Stimulated activated CD4-positive, alpha-beta T cell treated with anti-CD3 and anti-CD28 coated beads, Interleukin-12 subunit alpha, Interleukin-12 subunit beta, amount 100 ng/mL, for 24 hours (primary cell): ENCODE results near the gene CYP4F3.
"Not testable (repeated sequence)": the region's sequence is repeated elsewhere in the genome, so short reads cannot be mapped to it uniquely, and the experiment has no call there.

Source experiments
- DNase-seq, 2 experiments: peaks; one replicate each; pipeline ENCODE4 v3.0.0-alpha.2; 2020; ENCODE audit warnings: low read depth in 2 of 2

Gene CYP4F3

DNA sequence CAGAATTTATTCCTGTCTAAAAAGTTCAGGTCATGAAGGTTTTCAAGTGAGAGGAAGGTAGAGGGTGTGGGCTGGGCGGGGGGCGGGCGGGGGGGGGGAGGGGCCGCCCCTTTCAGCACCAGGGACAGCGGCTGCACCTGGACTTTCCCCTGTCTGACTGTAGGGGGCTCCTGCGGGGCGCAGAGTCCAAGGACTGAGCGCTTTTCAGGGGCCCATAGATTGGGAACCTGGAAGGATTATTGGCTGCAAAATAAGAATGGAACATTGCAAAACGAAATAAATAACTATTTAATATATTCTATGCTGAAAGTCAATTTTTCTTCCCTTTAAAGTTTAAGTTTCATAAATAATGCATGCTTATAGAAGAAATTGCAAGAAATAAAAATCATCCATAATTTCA is 8.9 kb upstream of the CYP4F3 start:
- no peak for DNase-seq

DNA sequence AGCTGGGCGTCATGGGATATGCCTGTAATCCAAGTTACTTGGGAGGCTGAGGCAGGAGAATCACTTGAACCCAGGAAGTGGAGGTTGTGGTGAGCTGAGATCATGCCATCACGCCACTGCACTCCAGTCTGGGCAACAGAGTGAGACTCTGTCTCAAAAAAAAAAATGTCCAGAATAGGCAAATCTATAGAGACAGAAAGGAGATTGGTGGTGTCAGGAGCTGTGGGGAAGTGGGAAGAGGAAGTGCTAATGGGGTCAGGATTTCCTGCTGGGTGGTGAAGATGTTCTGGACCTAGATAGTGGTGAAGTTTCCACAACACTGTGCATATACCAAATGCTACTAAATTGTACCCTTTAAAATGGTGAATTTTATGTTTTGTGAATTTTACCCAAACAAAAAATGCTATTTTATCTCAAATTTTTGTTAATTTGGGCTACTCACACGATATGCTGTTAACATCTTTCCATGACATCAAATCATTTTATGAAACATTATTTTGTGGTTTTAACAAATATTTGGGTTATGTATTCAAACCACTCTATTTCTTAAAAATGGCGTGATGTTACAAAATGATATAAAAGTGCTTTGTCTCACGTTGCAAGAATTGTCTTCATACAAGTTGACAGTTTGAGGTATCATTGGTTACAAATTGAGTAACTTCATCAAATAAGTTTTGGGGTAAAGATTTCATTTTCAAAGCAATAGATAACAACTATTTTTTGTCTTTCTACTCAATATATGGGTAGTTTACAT is 7.4 kb upstream of the CYP4F3 start:
- DNase-seq, result no peak

DNA sequence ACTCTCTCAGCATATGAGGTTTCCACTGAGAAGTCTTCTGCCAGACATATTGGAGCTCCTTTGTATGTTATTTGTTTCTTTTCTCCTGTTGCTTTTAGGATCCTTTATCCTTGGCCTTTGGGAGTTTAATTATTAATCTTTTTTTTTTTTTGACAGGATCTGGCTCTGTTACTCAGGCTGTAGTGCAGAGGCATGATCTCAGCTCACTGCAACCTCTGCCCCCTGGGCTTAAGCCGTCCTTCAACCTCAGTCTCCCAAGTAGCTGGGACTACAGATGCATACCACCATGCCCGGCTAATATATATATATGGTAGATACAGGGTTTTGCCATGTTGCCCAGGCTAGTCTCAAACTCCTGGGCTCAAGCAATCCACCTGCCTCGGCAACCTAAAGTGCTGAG is 6.6 kb upstream of the CYP4F3 start:
- no peak for DNase-seq

DNA sequence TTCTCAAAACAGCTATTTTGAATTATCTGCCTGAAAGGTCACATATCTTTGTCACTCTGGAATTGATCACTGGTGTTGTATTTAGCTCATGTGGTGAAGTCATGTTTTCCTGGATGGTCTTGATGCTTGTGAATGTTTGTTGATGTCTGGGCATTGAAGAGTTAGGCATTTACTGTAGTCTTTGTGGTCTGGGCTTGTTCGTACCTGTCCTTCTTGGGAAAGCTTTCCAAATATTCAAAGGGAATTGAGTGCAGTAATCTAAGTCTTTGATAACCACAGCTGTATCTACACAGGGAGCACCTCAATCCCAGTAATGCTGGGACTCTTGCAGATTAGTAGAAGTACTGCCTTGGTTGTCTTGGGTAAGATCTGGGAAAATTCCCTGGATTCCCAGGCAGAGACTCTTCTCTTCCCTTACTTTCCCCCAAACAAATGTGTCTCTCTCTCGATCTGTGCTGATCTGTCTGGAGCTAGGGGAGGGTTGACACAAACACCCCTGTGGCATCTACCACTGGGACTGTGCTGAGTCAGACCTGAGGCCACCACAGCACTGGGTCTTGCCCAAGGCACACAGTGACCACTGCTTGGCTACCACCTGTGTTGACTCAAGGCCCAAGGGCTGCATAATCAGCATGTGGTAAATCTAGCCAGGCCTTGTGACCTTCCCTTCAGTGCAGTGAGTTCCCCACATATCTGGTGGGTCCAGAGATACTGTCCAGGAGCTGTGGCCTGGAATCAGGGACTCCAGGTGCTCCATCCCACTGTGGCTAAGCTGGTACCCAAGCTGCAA is 5.5 kb upstream of the CYP4F3 start:
- DNase-seq, result no peak

DNA sequence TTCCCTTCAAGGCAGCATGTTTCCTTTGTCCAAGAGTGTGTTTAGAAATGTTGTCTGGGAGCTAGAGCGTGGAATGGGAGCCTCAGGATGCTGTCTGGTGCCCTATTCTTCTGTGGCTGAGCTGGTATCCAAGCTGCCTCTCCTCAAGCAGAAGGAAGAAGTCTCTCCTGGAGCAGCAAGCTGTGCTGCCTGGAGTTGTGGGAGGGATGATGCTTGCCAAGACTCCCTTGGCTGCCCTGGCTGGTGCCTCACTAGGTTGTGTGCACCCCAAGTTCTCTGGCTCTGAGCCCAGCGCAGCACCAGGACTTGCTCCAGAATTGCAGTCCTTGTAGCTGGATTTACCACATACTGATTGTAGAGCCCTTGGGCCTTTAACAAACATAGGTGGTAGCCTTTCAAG is 4.7 kb upstream of the CYP4F3 start:
- no peak for DNase-seq

DNA sequence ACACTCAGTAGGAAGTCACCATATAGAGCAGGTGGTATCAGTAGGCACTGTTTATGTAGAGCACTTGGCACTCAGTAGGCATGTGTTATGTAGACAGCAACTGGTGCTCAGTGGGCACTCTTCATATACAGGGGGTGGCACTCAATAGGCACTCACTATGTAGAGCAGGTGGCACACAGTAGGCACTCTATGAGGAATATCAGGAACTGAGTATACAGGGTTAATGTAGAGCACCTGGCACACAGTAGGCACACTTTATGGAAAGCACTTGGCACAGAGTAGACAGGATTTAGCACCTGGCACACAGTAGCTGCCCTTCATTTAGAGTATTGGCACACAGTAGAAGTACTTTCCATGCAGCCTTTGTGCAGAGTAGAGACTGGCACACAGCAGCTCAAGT is 1.1 kb upstream of the CYP4F3 start:
- DNase-seq, result no peak

DNA sequence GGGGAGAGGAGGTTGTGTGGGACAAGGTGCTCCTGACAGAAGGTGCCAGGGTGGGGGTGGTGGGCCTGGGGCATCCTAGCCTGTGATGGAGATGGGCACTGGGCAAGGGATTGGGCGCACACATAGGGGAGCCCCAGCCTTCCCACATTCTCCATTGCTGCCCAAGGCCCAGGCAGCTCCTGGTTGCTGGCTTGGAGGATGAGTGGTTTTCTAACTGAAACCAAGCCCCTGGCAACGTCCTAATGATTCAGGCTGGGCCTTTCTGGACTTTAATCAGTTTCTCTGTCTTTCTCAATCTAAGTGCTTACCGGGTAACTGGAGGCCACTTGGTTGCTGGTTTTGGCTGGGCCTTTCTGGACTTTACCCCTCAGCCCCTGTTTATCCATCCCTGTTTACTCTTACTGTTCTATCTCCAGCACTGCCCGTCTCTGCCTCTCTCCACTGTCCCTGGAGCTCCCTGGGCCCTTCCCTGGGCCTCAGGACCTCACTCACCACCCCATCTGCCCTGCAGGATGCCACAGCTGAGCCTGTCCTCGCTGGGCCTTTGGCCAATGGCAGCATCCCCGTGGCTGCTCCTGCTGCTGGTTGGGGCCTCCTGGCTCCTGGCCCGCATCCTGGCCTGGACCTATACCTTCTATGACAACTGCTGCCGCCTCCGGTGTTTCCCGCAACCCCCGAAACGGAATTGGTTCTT is 354 bp downstream of the CYP4F3 start:
- no peak for DNase-seq

DNA sequence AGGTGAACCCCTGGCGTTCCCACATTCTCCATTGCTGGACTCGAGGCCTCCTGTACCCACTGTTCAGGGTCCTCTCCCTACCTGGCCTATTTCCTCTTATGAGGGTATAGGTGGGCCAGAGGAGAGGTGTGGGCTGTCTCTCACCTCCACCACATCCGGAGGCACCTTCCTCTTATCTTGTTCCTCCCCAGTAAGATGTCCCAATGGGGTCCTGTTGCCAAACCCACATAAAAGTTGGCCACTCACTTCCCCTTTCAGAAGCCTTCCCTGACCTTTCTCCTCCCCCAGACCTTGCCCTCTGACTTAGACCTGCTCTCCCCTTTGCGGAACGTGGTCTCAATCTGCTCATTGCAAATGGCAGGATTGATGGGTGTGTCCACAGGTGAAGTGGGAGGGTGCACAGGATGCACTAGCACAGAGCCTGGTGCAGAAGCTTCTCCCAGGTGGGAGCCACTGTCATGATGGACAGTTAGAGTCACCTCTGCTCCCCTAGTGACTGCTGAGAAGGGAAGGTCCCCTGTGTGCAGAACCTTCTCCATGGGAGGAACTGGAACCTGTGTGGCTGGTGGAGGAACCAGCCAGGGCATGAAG is 1.3 kb downstream of the CYP4F3 start:
- no peak for DNase-seq

DNA sequence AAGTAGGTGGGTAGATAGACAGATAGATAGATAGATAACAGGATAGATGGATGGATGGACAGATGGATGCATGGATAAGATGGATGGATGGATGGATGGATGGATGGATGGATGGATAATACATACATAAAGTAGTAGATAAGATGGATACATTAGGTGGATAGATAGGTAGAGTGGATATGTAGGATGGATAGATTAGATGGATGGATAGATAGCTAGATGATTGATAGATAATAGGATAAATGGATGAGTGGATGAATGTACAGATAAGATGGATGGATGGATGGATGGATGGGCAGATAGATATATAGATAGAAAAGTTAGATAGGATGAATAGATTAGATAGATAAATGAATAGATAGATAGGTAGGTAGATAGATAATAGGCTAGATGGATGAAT is 2.1 kb downstream of the CYP4F3 start:
- DNase-seq, result no peak

DNA sequence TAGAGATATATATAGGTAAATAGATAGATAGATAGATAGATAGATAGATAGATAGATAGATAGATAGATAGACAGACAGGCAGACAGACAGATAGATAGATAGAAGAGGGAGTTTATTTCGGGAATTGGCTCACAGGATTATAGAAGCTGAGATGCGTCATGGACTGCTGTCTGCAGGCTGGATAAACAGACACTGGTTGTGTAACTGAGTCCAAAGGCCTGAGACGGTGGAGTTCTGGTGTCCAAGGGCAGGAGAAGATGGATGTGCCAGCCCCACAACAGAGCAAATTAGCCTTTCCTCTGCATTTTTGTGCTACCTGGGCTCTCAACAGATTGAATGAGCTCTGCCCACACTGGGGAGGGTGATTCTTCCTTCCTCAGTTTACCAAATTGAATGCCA is 2.7 kb downstream of the CYP4F3 start:
- DNase-seq, result no peak

DNA sequence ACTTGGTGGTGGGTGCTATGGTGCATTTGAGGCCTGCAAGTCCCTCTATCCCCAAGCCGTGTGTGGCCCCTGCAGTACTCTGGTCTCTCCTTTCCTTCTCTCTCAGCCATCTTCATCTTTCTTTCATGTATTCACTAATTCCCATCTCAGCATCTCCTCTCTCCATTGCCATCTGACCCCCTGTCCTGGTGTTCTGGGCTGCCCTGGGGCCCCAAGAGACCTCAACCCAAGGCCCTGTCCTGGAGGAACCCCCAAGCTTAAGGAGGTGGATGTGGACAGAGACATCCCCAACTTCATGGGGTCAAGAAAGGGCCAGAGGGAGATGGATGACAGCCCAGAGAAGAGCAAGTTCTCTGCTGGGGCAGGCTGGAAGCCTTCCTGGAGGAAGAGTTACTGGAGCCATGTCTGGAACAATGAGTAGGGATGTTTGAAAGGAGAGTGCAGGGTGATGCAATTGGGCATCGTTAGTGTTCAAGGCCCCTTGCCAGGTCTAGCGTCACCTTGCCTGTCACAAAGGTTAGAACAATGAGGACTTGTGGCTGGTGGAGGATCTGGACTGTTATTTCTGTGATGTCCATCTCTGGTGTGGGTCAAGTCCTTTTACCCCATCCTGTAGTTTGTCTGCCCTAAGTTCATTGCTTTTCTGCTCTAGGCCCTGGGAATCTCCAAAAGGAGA is 3.5 kb downstream of the CYP4F3 start:
- DNase-seq, result no peak

DNA sequence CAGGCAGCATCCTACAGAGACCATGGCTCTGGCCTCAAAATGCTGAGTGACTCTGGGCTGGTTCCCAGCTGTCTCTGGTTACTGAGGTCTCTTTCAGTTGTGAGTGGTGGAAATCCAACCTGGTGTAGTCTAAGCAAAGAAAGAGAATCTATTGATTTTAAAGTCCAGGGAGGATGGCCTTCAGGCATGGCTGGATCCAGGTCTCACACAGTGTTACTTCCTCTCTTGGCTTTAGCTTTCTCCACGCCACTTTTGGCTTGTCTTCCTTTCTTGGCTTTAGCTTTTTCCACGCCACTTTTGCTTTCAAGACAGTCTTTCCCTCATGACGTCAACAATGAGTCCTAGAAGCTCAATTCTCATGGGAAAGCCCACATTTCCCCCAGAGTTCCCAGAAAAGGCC is 4.1 kb downstream of the CYP4F3 start:
- DNase-seq, result no peak

DNA sequence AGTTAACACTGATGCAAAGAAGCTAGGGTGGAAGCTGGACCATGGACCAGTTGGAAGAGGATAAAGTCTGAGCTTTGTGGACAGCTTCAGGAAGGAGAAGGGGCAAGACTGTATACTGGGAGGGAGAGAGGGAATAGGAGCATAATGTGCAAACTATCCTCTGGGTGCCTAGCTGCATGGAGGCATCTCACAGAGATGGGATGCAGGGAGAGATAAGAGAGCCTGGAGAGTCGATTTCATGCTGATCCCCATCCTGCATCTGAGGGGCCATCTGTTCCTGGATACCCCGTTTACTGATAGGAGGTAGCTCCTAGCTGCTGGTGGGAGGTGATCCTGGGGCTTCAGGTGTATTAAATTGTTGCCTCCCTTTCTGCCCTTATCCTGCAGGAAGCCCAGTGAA is 8.8 kb downstream of the CYP4F3 start:
- no peak for DNase-seq

DNA sequence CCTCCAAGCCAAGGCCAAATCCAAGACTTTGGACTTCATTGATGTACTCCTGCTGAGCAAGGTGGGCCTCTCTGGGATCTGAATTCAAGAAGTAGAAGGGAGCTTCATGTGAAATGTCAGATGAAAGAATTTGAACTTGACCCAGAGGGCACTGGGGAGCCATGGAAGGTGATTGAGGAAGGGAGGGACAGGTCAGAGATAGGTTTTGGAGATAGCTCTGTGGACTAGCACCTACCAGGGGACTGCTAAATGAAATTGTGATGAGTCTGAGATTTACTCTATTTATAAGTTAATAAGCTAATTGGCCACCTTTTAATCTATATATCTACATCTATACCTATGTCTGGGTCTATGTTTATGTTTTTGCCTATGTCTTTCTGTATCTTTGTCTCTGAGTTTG is 9.4 kb downstream of the CYP4F3 start:
- DNase-seq, result not testable (repeated sequence)

DNA sequence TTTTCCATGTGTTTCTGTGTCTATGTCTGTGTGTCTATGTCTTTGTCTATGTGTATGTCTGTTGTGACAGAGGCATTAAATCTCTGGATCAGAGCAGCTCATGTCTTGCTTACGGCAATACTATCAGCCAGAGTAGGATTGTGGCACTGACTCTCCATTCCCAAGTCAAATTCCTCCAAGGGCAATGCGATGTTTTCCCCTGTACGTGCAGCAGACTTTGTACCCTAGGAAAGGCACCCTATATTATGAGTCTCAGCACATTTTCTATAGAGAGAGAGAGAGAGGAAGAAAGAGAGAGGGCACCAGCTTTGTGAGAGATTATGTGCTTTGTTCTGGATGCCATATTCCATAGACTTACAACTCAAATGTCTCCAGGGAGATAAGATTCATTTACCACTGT is 11.1 kb downstream of the CYP4F3 start:
- DNase-seq, result no peak

DNA sequence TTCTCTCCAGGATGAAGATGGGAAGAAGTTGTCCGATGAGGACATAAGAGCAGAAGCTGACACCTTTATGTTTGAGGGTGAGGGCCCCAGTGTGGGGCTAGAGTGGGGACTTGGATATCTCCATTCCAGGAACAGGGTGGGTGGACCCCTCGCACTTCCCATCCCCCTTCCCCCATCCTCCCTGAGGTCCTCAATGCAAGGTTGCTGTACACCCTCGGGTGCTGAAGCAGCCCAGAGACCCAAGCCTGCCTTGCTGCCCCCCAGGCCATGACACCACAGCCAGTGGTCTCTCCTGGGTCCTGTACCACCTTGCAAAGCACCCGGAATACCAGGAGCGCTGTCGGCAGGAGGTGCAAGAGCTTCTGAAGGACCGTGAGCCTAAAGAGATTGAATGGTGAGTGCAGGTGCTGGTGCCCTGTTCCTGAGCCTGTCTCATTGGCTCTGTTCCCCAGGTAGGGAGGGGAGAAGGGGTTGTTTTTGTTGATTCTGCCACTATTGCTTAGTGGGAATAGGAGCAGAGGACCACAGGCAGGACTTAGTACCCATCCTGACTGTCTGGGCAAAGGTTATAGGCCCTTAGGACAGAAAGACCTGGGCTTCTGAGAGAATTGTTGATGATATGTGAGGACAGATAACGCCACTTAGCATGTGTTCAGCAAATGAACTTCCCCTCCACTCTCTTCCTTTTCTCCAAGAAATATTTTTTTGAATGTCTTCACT is 12.0 kb downstream of the CYP4F3 start:
- DNase-seq, result no peak

DNA sequence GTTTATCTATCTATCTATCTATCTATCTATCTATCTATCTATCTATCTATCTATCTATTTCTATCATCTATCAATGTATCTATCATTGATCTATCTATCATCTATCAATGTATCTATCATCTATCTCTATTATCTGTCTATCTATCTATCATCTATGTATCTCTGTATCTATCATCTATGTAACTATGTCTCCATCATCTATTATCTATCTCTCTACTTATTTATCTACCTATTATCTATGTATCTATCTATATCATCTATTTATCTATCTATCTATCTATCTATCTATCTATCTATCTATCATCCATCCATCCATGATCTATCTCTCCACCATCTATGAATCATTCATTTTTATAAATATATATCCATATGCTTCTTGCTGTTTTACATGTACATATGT is 15.8 kb downstream of the CYP4F3 start:
- DNase-seq, result no peak

DNA sequence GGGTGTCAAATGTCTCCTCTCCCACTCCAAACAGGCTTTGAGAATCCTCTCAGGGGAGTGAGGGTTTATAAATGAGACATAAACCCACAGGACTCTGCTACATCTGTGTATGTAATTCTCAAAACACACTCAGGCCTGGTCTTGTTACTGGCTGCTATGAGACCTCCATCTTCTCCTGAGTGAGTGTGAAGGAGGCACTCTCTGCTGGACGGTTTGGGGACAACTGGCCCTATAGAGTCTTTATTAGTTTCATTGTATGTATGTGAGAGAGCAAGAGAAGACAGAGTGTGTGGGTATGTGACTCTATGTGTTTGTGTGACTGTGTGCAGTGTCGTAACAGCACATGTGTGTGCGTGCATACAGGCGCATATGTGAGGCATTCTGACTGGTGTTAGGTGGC is 22.6 kb downstream of the CYP4F3 start:
- no peak for DNase-seq

DNA sequence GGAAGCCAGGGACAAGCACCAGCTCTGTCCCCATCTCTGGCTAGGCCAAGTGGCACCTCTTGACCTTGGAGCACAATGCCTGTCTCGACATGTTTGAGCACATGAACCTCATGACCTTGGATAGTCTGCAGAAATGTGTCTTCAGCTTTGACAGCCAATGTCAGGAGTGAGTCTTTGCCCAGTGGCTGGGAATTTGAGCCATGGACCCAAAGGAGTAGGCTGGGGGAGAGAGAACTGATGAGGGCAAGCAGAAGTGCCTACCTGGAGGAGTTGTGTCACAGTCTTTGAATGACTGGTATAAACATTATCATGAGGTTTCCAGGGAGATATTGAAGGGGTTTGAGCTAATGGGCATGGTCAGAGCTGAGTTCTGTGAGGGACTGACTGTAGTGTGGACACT is 25.5 kb downstream of the CYP4F3 start:
- DNase-seq, result no peak

DNA sequence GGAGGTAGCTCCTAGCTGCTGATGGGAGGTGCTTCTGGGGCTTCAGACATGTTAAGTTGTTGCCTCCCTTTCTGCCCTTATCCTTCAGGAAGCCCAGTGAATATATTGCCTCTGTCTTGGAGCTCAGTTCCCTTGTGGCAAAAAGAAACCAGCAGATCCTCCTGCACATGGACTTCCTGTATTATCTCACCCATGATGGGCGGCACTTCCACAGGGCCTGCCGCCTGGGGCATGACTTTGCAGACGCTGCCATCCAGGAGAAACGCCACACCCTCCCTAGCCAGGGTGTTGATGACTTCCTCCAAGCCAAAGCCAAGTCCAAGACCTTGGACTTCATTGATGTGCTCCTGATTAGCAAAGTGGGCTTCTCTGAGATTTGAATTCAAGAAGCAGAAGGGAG is 26.2 kb downstream of the CYP4F3 start:
- DNase-seq, result no peak

DNA sequence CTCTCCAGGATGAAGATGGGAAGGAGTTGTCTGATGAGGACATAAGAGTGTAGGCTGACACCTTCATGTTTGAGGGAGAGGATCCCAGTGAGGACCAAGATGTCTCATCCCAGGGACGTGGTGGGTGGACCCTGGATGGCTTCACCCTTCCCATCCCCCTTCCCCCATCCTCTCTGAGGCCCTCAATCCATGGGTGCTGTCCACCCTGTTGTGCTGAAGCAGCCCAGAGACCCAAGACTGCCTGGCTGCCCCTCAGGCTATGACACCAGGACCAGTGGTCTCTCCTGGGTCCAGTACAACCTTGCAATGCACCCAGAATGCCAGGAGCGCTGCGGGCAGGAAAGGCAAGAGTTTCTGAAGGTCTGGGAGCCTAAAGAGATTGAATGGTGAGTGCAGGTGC is 28.7 kb downstream of the CYP4F3 start:
- DNase-seq, result no peak
